SK-N-SH treated with all-trans-retinoic acid at 6 μM for 48 hours (cell line): Measurements from ENCODE around the gene SLC22A25.

Experiments
- ATAC-seq: fragments of 200-7000 bp; cut with Tn5 transposase; 3 replicates; pipeline ENCODE4 v1.9.1; 2020; ENCODE audit warnings: mild to moderate bottlenecking, moderate library complexity
- CREB5 ChIP-seq: fragments of 250-450 bp; sonication (Bioruptor Pico); IDR thresholded peaks from 2 replicates; pipeline ENCODE4 v1.5.1; 2020; ENCODE audit warnings: low read depth, mild to moderate bottlenecking, moderate library complexity
- CSDC2 ChIP-seq: fragments of 250-450 bp; sonication (Bioruptor Pico); IDR thresholded peaks from 2 replicates; pipeline ENCODE4 v1.5.0; 2020; ENCODE audit warnings: mild to moderate bottlenecking, moderate library complexity
- CSRNP3 ChIP-seq: fragments of 250-450 bp; sonication (Bioruptor Pico); IDR thresholded peaks from 2 replicates; pipeline ENCODE4 v1.5.1; 2021; ENCODE audit warnings: mild to moderate bottlenecking, moderate library complexity
- ESRRG ChIP-seq: fragments of 250-450 bp; sonication (Bioruptor Pico); IDR thresholded peaks from 2 replicates; pipeline ENCODE4 v1.6.1; 2021; ENCODE audit warnings: mild to moderate bottlenecking
- GLIS3 ChIP-seq: fragments of 250-450 bp; sonication (Bioruptor Pico); IDR thresholded peaks from 2 replicates; pipeline ENCODE4 v1.5.0; 2020; ENCODE audit warnings: mild to moderate bottlenecking, moderate library complexity
- ISL1 ChIP-seq: fragments of 250-450 bp; sonication (Bioruptor Pico); IDR thresholded peaks from 2 replicates; pipeline ENCODE4 v2.1.2; 2022; ENCODE audit warnings: mild to moderate bottlenecking, moderate library complexity
- OSR1 ChIP-seq: fragments of 250-450 bp; sonication (Bioruptor Pico); IDR thresholded peaks from 2 replicates; pipeline ENCODE4 v1.8.0; 2022; ENCODE audit warnings: moderate library complexity, mild to moderate bottlenecking, inconsistent platforms
- PATZ1 ChIP-seq: fragments of 250-450 bp; sonication (Bioruptor Pico); IDR thresholded peaks from 2 replicates; pipeline ENCODE4 v1.8.0; 2020; ENCODE audit warnings: mild to moderate bottlenecking, moderate library complexity, borderline replicate concordance
- RARB ChIP-seq: fragments of 250-450 bp; sonication (Bioruptor Pico); IDR thresholded peaks from 2 replicates; pipeline ENCODE4 v1.8.0; 2021; ENCODE audit warnings: mild to moderate bottlenecking, moderate library complexity
- SNAI2 ChIP-seq: fragments of 250-450 bp; sonication (Bioruptor Pico); IDR thresholded peaks from 2 replicates; pipeline ENCODE4 v1.5.0; 2020; ENCODE audit warnings: mild to moderate bottlenecking, moderate library complexity
- TOX ChIP-seq: fragments of 250-450 bp; sonication (Bioruptor Pico); IDR thresholded peaks from 2 replicates; pipeline ENCODE4 v1.8.0; 2021; ENCODE audit warnings: mild to moderate bottlenecking, moderate library complexity, borderline replicate concordance
- ZFP3 ChIP-seq: fragments of 250-450 bp; sonication (Bioruptor Pico); IDR thresholded peaks from 2 replicates; pipeline ENCODE4 v1.5.0; 2020; ENCODE audit warnings: mild to moderate bottlenecking, moderate library complexity
- ZFP30 ChIP-seq: fragments of 450-650 bp; formaldehyde crosslinking; IDR thresholded peaks from 2 replicates; pipeline ENCODE4 v1.5.0; 2022; ENCODE audit warnings: mild to moderate bottlenecking, moderate library complexity
- ZNF565 ChIP-seq: fragments of 450-650 bp; formaldehyde crosslinking; conservative IDR thresholded peaks from 2 replicates; pipeline ENCODE4 v1.5.0; 2020; ENCODE audit warnings: low read depth, mild to moderate bottlenecking, moderate library complexity

The SLC22A25 gene

GRCh38 chr11:63212742-63213141 lies 30.7 kb downstream of the SLC22A25 start:
- ATAC-seq: peak; percentile 59; the same call in 2 of the 3 replicates
- TF ChIP-seq TOX (CRISPR knock-in tag): no peak
- no peak for TF ChIP-seq CREB5
- no peak for TF ChIP-seq ZFP3 (CRISPR knock-in tag)
- no peak for TF ChIP-seq ZNF565
- no peak for TF ChIP-seq ZFP30 (CRISPR knock-in tag)
- no peak for TF ChIP-seq ISL1 (CRISPR knock-in tag)
- TF ChIP-seq ESRRG (CRISPR knock-in tag): no peak
- TF ChIP-seq SNAI2: no peak
- TF ChIP-seq OSR1 (CRISPR knock-in tag): no peak
- TF ChIP-seq GLIS3 (CRISPR knock-in tag): no peak
- TF ChIP-seq CSDC2 (CRISPR knock-in tag): no peak

- TF ChIP-seq OSR1 (CRISPR knock-in tag) (no peak), RARB (CRISPR knock-in tag) (no peak), ZNF565 (no peak), ZFP30 (CRISPR knock-in tag) (no peak), CSRNP3 (CRISPR knock-in tag) (no peak), PATZ1 (CRISPR knock-in tag) (no peak)
- no peak for ATAC-seq
These were observed 33.3 kb downstream of the SLC22A25 start for GRCh38 chr11:63210111-63210510.
